ENCODE data around the gene ANO7. TPM values are rescaled to one million over a fixed set of nuclear protein-coding genes. Genes with fewer than 3 reads are reported as not detected.
"Not testable (repeated sequence)": the region's sequence is repeated elsewhere in the genome, so short reads cannot be mapped to it uniquely, and the experiment has no call there.

Gene ANO7
- total and polyA plus RNA-seq, 2 donors: 0.58 to 1.2 TPM

- Histone ChIP-seq H3K27ac (ENCODE audit: low read depth) (no peak overlapping the region), H3K4me1 (ENCODE audit: insufficient read depth) (no peaks in the 10 kb centered on the region), H3K36me3 (ENCODE audit: insufficient read depth) (no peaks in the 10 kb centered on the region), H3K4me3 (ENCODE audit: low read depth, low read length) (no peak overlapping the region)
- WGBS: 91% methylated on average over 32 of the region's 32 CpGs
- no peak for DNase-seq (ENCODE audit: extremely low spot score)
Observed at GRCh38 chr2:241189093-241189855, 797 bp downstream of the ANO7 start.

GRCh38 chr2:241189856-241190201 is 1.4 kb downstream of the ANO7 start:
- H3K36me3 ChIP-seq (ENCODE audit: insufficient read depth): no peaks in the 10 kb centered on the region
- H3K27ac ChIP-seq (ENCODE audit: low read depth): no peak overlapping the region
- no peak overlapping the region for H3K4me3 ChIP-seq (ENCODE audit: low read depth, low read length)
- WGBS: 86% methylated on average over 15 of the region's 15 CpGs
- no peaks in the 10 kb centered on the region for H3K4me1 ChIP-seq (ENCODE audit: insufficient read depth)
- DNase-seq (ENCODE audit: extremely low spot score): no peak

GRCh38 chr2:241190291-241190981 is 2.0 kb downstream of the ANO7 start:
- Histone ChIP-seq H3K4me1 (ENCODE audit: insufficient read depth) (no peaks in the 10 kb centered on the region), H3K27ac (ENCODE audit: low read depth) (no peak overlapping the region), H3K4me3 (ENCODE audit: low read depth, low read length) (no peak overlapping the region), H3K36me3 (ENCODE audit: insufficient read depth) (no peaks in the 10 kb centered on the region)
- 90% methylated on average over 19 of the region's 19 CpGs for WGBS
- no peak for DNase-seq (ENCODE audit: extremely low spot score)

DNA sequence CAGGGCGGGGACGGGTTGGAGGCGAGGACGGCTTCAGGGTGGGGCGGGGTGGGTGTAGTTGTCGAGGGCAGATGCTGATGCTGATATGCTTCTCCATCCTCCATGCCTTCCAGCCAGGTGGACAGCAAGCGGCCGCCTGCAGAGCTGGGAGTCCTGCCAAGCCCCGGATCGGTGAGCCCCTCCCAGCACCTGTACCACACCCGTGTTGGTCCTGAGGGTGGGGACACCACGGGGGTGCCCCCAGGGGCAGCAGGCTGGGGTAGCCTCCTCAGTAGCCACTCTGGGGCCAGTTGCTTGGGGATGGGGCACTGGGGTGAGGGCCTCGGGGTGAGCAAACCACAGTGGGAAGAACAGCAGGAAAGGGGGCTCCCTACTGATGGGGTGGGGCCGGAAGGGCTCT is 2.6 kb downstream of the ANO7 start:
- DNase-seq (ENCODE audit: extremely low spot score): no peak
- Histone ChIP-seq H3K36me3 (ENCODE audit: insufficient read depth) (no peaks in the 10 kb centered on the region), H3K4me1 (ENCODE audit: insufficient read depth) (no peaks in the 10 kb centered on the region), H3K27ac (ENCODE audit: low read depth) (no peak overlapping the region), H3K4me3 (ENCODE audit: low read depth, low read length) (no peak overlapping the region)
- 77% methylated on average over 14 of the region's 14 CpGs for WGBS

- no peaks in the 10 kb centered on the region for H3K4me1 ChIP-seq (ENCODE audit: insufficient read depth)
- DNase-seq (ENCODE audit: extremely low spot score): no peak
- 73% methylated on average over 8 of the region's 8 CpGs for WGBS
- no peak overlapping the region for H3K27ac ChIP-seq (ENCODE audit: low read depth)
- no peak overlapping the region for H3K4me3 ChIP-seq (ENCODE audit: low read depth, low read length)
- H3K36me3 ChIP-seq (ENCODE audit: insufficient read depth): no peaks in the 10 kb centered on the region
Observed at GRCh38 chr2:241193271-241193670, 4.8 kb downstream of the ANO7 start.

DNA sequence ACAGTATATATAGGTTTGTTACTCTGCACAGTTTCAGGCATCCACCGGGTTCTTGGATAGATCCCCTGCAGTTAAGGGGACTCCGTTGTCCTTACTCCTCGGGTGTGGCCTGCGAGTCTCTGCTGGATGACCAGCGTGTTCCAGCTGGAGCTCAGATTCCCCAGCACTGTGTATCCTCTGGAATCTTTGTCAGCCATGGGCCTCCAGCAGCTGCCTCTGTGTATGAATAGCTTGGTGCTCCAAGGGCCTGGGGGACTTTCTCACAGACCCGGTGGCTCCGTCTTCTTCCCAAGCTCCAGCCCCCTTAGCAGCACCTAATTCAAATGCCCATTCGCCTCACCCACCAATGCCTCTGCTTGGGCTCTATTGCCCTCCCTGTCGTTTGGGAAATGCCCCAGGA is 6.3 kb downstream of the ANO7 start:
- Histone ChIP-seq H3K36me3 (ENCODE audit: insufficient read depth) (no peaks in the 10 kb centered on the region), H3K27ac (ENCODE audit: low read depth) (no peak overlapping the region), H3K4me3 (ENCODE audit: low read depth, low read length) (no peak overlapping the region), H3K4me1 (ENCODE audit: insufficient read depth) (no peaks in the 10 kb centered on the region)
- WGBS: 63% methylated on average over 9 of the region's 9 CpGs
- DNase-seq (ENCODE audit: extremely low spot score): no peak

DNA sequence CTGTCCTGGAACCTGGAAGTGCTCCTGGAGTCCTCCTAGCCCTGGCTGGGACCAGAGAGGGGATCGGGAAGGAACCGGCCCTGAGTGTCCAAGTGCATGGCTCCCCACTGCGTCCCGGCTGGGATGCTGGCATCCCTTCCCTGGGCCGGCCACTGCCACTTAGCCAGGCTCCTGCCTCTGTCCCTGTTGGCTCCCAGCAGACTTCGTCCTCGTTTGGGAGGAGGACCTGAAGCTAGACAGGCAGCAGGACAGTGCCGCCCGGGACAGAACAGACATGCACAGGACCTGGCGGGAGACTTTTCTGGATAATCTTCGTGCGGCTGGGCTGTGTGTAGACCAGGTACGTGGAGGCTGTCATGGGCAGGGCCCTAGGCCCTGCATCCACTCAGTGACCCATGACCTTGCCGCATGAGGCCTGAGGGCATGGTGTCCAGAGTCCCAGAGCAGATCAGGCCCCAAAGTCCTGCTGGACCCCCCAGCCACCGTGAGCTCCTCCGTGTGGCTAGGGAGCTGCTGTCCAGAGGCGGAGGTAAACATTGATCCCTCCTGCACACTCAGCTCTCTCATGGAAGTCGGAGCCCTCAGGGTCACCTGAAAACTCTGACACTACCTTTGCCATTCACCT is 7.1 kb downstream of the ANO7 start:
- no peak for DNase-seq (ENCODE audit: extremely low spot score)
- no peak overlapping the region for H3K27ac ChIP-seq (ENCODE audit: low read depth)
- H3K4me1 ChIP-seq (ENCODE audit: insufficient read depth): no peaks in the 10 kb centered on the region
- 83% methylated on average over 18 of the region's 18 CpGs for WGBS
- no peak overlapping the region for H3K4me3 ChIP-seq (ENCODE audit: low read depth, low read length)
- no peaks in the 10 kb centered on the region for H3K36me3 ChIP-seq (ENCODE audit: insufficient read depth)

GRCh38 chr2:241197246-241197645 is 8.8 kb downstream of the ANO7 start:
- 95% methylated on average over 14 of the region's 14 CpGs for WGBS
- not testable (repeated sequence) for H3K4me3 ChIP-seq (ENCODE audit: low read depth, low read length); H3K4me1 ChIP-seq (ENCODE audit: insufficient read depth); DNase-seq (ENCODE audit: extremely low spot score); H3K36me3 ChIP-seq (ENCODE audit: insufficient read depth); H3K27ac ChIP-seq (ENCODE audit: low read depth)

DNA sequence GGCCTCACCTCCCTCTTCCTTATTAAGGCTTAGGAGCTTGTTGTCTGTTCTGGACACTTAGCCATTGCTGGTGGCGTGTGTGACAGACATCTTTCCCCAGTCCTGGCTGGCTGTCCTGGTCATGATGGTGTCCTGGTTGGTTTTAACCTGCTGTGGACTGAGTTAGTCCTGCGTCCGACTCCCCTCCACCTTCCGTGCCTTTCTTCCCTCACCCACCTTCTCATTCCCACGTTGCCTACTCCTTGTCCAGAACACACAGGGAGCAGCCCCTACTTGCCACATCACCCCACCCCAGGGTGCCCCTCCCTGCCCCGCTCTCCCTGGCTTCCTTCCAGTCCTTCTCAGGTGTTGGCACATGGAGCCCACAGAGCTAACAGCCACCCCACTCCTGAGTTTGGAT is 9.5 kb downstream of the ANO7 start:
- 87% methylated on average over 6 of the region's 6 CpGs for whole genome bisulfite sequencing
- no peak overlapping the region for H3K27ac ChIP-seq (ENCODE audit: low read depth)
- H3K4me1 ChIP-seq (ENCODE audit: insufficient read depth): no peaks in the 10 kb centered on the region
- no peaks in the 10 kb centered on the region for H3K36me3 ChIP-seq (ENCODE audit: insufficient read depth)
- H3K4me3 ChIP-seq (ENCODE audit: low read depth, low read length): no peak overlapping the region
- DNase-seq (ENCODE audit: extremely low spot score): no peak

- Histone ChIP-seq H3K27ac (ENCODE audit: low read depth) (no peak overlapping the region), H3K4me1 (ENCODE audit: insufficient read depth) (no peaks in the 10 kb centered on the region), H3K4me3 (ENCODE audit: low read depth, low read length) (no peak overlapping the region), H3K36me3 (ENCODE audit: insufficient read depth) (no peaks in the 10 kb centered on the region)
- 78% methylated on average over 27 of the region's 27 CpGs for WGBS
- no peak for DNase-seq (ENCODE audit: extremely low spot score)
Observed at GRCh38 chr2:241198381-241199279, 10.2 kb downstream of the ANO7 start.

GRCh38 chr2:241199286-241199685 is 10.8 kb downstream of the ANO7 start:
- Histone ChIP-seq H3K4me3 (ENCODE audit: low read depth, low read length) (no peak overlapping the region), H3K36me3 (ENCODE audit: insufficient read depth) (no peaks in the 10 kb centered on the region), H3K4me1 (ENCODE audit: insufficient read depth) (no peaks in the 10 kb centered on the region), H3K27ac (ENCODE audit: low read depth) (no peak overlapping the region)
- DNase-seq (ENCODE audit: extremely low spot score): no peak
- 83% methylated on average over 16 of the region's 16 CpGs for WGBS

DNA sequence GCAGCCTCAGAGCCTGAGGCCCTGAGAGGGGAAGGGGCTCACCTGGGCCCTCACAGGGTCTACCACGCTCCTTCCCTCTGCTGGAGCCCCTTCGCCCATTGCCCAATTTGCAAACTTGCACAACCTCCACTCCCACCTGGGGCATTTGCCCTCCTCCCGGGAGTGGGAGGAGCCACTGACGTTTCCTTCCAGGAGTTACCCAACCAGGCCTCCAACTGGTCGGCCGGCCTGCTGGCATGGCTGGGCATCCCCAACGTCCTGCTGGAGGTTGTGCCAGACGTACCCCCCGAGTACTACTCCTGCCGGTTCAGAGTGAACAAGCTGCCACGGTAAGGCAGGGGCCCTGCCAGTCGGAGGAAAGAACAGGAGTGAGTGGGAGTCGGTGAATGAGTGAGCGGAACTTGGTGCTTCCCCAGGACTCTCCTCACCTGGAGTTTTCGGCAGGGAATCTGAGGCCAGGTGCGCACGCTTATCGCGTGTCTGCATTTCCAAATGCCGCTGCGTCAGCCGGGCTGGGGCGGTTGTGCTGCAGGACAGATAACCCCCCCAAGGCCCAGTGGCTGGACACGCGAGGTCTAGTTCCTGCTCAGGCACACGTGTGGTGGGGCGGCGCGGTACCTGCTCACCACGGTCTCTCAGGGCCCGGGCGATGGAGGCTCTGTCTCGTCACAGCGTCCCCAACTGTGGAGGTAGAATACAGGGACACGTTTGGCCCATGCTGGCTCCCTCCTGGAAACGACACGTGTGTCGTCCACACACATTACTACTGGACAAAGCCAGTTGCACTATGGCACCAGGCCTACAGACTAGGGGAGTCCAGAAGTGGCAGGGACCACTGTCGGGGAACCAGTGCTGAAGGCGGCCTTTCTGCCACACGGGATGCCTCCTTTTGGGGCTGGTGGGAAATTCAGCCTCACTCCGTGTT is 11.7 kb downstream of the ANO7 start:
- DNase-seq (ENCODE audit: extremely low spot score): no peak

More for the DNA sequence above, 11.7 kb downstream of the ANO7 start:
- 83% methylated on average over 42 of the region's 42 CpGs for WGBS
- Histone ChIP-seq H3K27ac (ENCODE audit: low read depth) (no peak overlapping the region), H3K36me3 (ENCODE audit: insufficient read depth) (no peaks in the 10 kb centered on the region), H3K4me1 (ENCODE audit: insufficient read depth) (no peaks in the 10 kb centered on the region), H3K4me3 (ENCODE audit: low read depth, low read length) (no peak overlapping the region)
